ENCODE data around the gene CHIC2. TPM values are rescaled to one million over a fixed set of nuclear protein-coding genes. Genes with fewer than 3 reads are reported as not detected.

CHIC2 gene
- total and polyA plus RNA-seq, 2 of the 8 experiments (the other 6 are each of a cell fraction or from before 2014, with no cell fraction given), result 4.5 to 10.9 TPM

- Histone ChIP-seq H3K4ac (replicated peaks; ENCODE audit: insufficient read length, low read depth, low read length) (no peak overlapping the region), H4K5ac (ENCODE audit: insufficient read length, low read depth, low read length) (no peak overlapping the region), H3K27me3 (replicated peaks in 1 of 4; ENCODE audit: control insufficient read depth in 3 of 4, extremely low read depth in 1 of 4, insufficient read depth in 3 of 4, low read length in 3 of 4) (no peaks in the 10 kb centered on the region), H3K18ac (ENCODE audit: extremely low read depth, low read length) (no peak overlapping the region), H3K4me1 (replicated peaks in 1 of 4; ENCODE audit: control insufficient read depth in 3 of 4, insufficient read depth in 4 of 4, low read length in 3 of 4) (peaks cover 0 to 4% (median 0%) of the 10 kb centered on the region in 4 experiments; a peak in 3 of 7 replicates), H3K23me2 (ENCODE audit: low read depth, low read length) (no peaks in the 10 kb centered on the region), H2BK12ac (ENCODE audit: low read depth, low read length) (no peak overlapping the region), H4K20me1 (replicated peaks in 1 of 2; ENCODE audit: control insufficient read depth in 1 of 2, insufficient read depth in 2 of 2, low read length in 2 of 2) (peaks cover 0 to 3% of the 10 kb centered on the region in 2 experiments), H3K23ac (ENCODE audit: insufficient read length) (no peak overlapping the region), H3K27ac (ENCODE audit: low read depth, low read length) (no peak overlapping the region), H2BK120ac (replicated peaks; ENCODE audit: low read depth, low read length) (no peak overlapping the region), H2BK20ac (ENCODE audit: low read length) (no peak overlapping the region), H2AFZ (ENCODE audit: low read length) (no peak overlapping the region), H3K9me3 (ENCODE audit: insufficient read depth in 2 of 2, low read depth in 1 of 2, low read length in 1 of 2) (no peaks in the 10 kb centered on the region), H3K4me2 (ENCODE audit: insufficient read depth in 1 of 2, low read depth in 2 of 2, low read length in 2 of 2) (no peak overlapping the region), H2BK15ac (ENCODE audit: low read length) (no peak overlapping the region), H3K14ac (ENCODE audit: insufficient read length) (no peak overlapping the region), H3K56ac (replicated peaks; ENCODE audit: insufficient read length, low read depth, low read length) (no peak overlapping the region), H4K91ac (replicated peaks; ENCODE audit: insufficient read length, low read length) (no peak overlapping the region), H2AK5ac (ENCODE audit: low read depth, low read length) (no peak overlapping the region), H3K4me3 (ENCODE audit: extremely low read depth in 1 of 4, insufficient read depth in 2 of 4, low read depth in 3 of 4, low read length in 4 of 4) (no peak overlapping the region), H3K36me3 (ENCODE audit: control insufficient read depth in 2 of 4, insufficient read depth in 4 of 4, low read length in 3 of 4) (no peaks in the 10 kb centered on the region), H4K8ac (ENCODE audit: extremely low read depth, insufficient read depth, low read length) (no peak overlapping the region), H3K79me1 (ENCODE audit: low read depth, low read length) (no peaks in the 10 kb centered on the region), H3K79me2 (ENCODE audit: control insufficient read depth in 1 of 2, insufficient read depth in 2 of 2, low read length in 2 of 2) (no peaks in the 10 kb centered on the region), H2BK5ac (ENCODE audit: low read depth, low read length) (no peak overlapping the region), H3K9ac (replicated peaks in 1 of 4; ENCODE audit: extremely low read depth in 1 of 4, low read depth in 3 of 4, low read length in 3 of 4) (peak overlapping the region in 1 of 4 experiments; percentile 10; a peak in 1 of 7 replicates)
- POLR2A ChIA-PET (ENCODE audit: partially characterized antibody), result no interaction called here
- 88% methylated on average over 4 of the region's 4 CpGs; no CpG with 5 or more reads in 1 of the 2 experiments for WGBS, 2 experiments (ENCODE audit: extremely low coverage in 1 of 2, insufficient coverage in 1 of 2, insufficient read length in 1 of 2, insufficient replicate concordance in 2 of 2, low coverage in 1 of 2, low lambda C conversion rate in 2 of 2, missing lambda C conversion rate in 1 of 2)
- CTCF ChIA-PET (ENCODE audit: partially characterized antibody), result interaction anchor here (0.6 to 2.5 kb wide), 3 partner anchors 26 to 256 kb away, joined by 3 to 9 read pairs (median 7); no protein-coding TSS in a partner anchor
- no peak for FAIRE-seq
- no peak for DNase-seq (ENCODE audit: low read depth in 1 of 2, low spot score in 2 of 2)
- TF ChIP-seq RFX5 (IDR thresholded peaks at IDR 0.05; ENCODE audit: borderline replicate concordance, low read depth, low read length) (no peak), JUND (IDR thresholded peaks at IDR 0.05; ENCODE audit: low read length) (no peak), USF2 (IDR thresholded peaks at IDR 0.05; ENCODE audit: low read length) (no peak)
These were observed 101.7 kb downstream of the CHIC2 start for GRCh38 chr4:53962516-53963225.

All from H1 (cell line).